Activated naive CD4-positive, alpha-beta T cell treated with anti-CD3 and anti-CD28 coated beads for 36 hours (primary cell): ENCODE data around the gene CRISPLD2. TPM values are rescaled to one million over a fixed set of nuclear protein-coding genes. Genes with fewer than 3 reads are reported as not detected.

Experiments
- CTCF ChIA-PET: fragments of 350-600 bp; sonication (Branson Sonifier 250); formaldehyde crosslinking; loops from one replicate; lab custom pipeline; 2021; ENCODE audit warnings: antibody characterized with exemption; lab: Charles Lee
- DNase-seq: peaks from one replicate; pipeline ENCODE4 v3.0.0-alpha.2; 2020
- H3K27ac Mint-ChIP-seq: one replicate; pipeline ENCODE4 v1.8.0; 2021; ENCODE audit warnings: mild to moderate bottlenecking, mixed read lengths
- H3K27me3 Mint-ChIP-seq: one replicate; pipeline ENCODE4 v1.8.0; 2021; ENCODE audit warnings: low read depth, mixed read lengths
- H3K36me3 Mint-ChIP-seq: one replicate; pipeline ENCODE4 v1.8.0; 2021; ENCODE audit warnings: low read depth, mixed read lengths
- H3K4me1 Mint-ChIP-seq: one replicate; pipeline ENCODE4 v1.8.0; 2021; ENCODE audit warnings: low read depth, mixed read lengths
- H3K4me3 Mint-ChIP-seq: one replicate; pipeline ENCODE4 v1.8.0; 2021; ENCODE audit warnings: mild to moderate bottlenecking, moderate library complexity, mixed read lengths
- H3K9me3 Mint-ChIP-seq: one replicate; pipeline ENCODE4 v1.8.0; 2021; ENCODE audit warnings: mixed read lengths
- intact Hi-C: fragments of 100-400 bp; cut with micrococcal nuclease; formaldehyde crosslinking; loops from one replicate; pipeline ENCODE4 v1.15.1; 2023
- total RNA-seq, 2 experiments: library from RNA; stranded (reverse); gene quantifications; one replicate each; pipeline ENCODE4 v1.2.3, GENCODE V29; 2021

The CRISPLD2 gene
- total RNA-seq, 2 experiments from 2014 or later = 0.14 TPM; not detected in 1

GRCh38 chr16:84787263-84787622 is 32.5 kb upstream of the CRISPLD2 start:
- Mint-ChIP-seq H3K27ac (no peak overlapping the region), H3K4me3 (no peak overlapping the region), H3K36me3 (no peaks in the 10 kb centered on the region), H3K27me3 (no peaks in the 10 kb centered on the region), H3K9me3 (no peaks in the 10 kb centered on the region), H3K4me1 (no peaks in the 10 kb centered on the region)
- CTCF ChIA-PET = no interaction called here
- intact Hi-C loops = no loop called here
- no peak for DNase-seq

DNA sequence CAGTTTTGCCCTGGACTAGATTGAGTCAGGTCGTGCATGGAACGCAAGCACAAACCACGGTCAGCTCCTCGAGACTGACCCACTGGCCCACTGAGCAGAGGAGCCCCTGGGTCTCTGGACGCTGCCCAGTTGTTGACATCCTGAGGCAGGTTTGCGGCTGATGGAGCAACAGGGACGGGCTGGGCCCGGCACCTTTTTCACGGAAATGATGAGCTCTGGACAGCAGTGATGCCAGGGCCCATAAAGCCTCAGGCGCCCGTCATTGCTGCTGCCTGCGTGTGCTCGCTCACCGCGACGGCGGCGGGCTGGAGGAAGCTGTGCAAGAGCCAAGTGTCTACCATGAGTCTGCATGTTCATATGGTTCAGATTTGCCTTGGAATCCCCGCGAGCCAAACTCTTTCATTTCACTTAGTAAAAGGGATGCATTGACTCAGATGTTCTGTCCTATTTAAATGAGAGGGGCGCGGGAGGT is 30.8 kb upstream of the CRISPLD2 start:
- no peaks in the 10 kb centered on the region for H3K36me3 Mint-ChIP-seq
- H3K27ac Mint-ChIP-seq = no peak overlapping the region
- H3K27me3 Mint-ChIP-seq = no peaks in the 10 kb centered on the region
- H3K9me3 Mint-ChIP-seq = no peaks in the 10 kb centered on the region
- no peaks in the 10 kb centered on the region for H3K4me1 Mint-ChIP-seq
- H3K4me3 Mint-ChIP-seq = no peak overlapping the region
- intact Hi-C loops = no loop called here
- CTCF ChIA-PET = no interaction called here
- DNase-seq = no peak

GRCh38 chr16:84789431-84789830 is 30.4 kb upstream of the CRISPLD2 start:
- intact Hi-C loops = no loop called here
- Mint-ChIP-seq H3K9me3 (no peaks in the 10 kb centered on the region), H3K4me3 (no peak overlapping the region), H3K27me3 (no peaks in the 10 kb centered on the region), H3K4me1 (no peaks in the 10 kb centered on the region), H3K36me3 (no peaks in the 10 kb centered on the region), H3K27ac (no peak overlapping the region)
- CTCF ChIA-PET = no interaction called here
- DNase-seq = no peak

GRCh38 chr16:84790301-84790700 is 29.5 kb upstream of the CRISPLD2 start:
- intact Hi-C loops = no loop called here
- CTCF ChIA-PET = interaction anchor here (0.6 kb wide), 1 partner anchor 1169 kb away, joined by 8 read pairs; no protein-coding TSS in a partner anchor
- Mint-ChIP-seq H3K9me3 (no peaks in the 10 kb centered on the region), H3K4me3 (no peak overlapping the region), H3K36me3 (no peaks in the 10 kb centered on the region), H3K27me3 (no peaks in the 10 kb centered on the region), H3K27ac (no peak overlapping the region), H3K4me1 (no peaks in the 10 kb centered on the region)
- DNase-seq = no peak

DNA sequence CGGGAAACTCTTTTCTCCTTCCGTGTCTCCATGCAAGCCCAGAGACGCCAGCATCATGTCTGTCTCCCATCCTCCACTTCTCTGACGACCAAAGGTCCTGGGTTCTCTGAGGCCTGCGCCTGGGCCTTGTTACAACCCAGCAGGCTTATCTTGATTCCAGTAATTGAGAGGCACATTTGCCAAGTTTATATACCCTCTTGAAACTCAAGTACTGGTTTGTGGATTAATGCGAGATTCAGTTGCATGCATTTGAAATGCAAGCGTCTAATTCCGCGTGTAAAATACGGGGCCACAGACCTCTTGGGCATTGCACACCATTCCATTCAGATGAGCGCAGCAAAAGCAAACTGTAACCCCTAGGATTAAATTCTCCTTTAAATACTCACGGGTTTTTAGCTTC is 28.7 kb upstream of the CRISPLD2 start:
- intact Hi-C loops = no loop called here
- no peak for DNase-seq
- Mint-ChIP-seq H3K4me3 (no peak overlapping the region), H3K9me3 (no peaks in the 10 kb centered on the region), H3K27ac (no peak overlapping the region), H3K27me3 (no peaks in the 10 kb centered on the region), H3K4me1 (no peaks in the 10 kb centered on the region), H3K36me3 (no peaks in the 10 kb centered on the region)
- CTCF ChIA-PET = no interaction called here

- H3K27me3 Mint-ChIP-seq = no peaks in the 10 kb centered on the region
- H3K9me3 Mint-ChIP-seq = no peaks in the 10 kb centered on the region
- CTCF ChIA-PET = no interaction called here
- intact Hi-C loops = no loop called here
- H3K27ac Mint-ChIP-seq = no peak overlapping the region
- DNase-seq = no peak
- no peaks in the 10 kb centered on the region for H3K36me3 Mint-ChIP-seq
- H3K4me3 Mint-ChIP-seq = no peak overlapping the region
- H3K4me1 Mint-ChIP-seq = no peaks in the 10 kb centered on the region
These were observed 28.3 kb upstream of the CRISPLD2 start for GRCh38 chr16:84791501-84791900.

DNA sequence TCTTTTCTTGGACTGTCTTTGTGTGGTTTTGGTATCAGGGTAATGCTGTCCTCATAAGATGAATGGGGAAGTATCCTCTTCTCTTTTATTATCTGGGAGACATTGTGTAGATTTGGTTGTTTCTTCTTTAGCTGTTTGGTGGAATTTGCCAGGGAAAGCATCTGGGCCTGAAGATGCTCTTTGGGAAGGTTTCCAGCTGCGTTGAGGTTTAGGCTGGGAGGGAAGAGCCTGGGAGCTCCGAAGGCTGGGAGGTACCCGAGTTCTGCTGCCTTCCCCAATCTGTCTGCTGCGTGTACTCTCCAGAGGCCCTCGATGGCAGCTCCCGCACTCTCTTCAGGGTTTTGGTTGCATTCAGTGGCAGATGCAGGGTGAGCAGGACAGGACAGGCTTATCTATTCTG is 25.6 kb upstream of the CRISPLD2 start:
- H3K4me3 Mint-ChIP-seq = no peak overlapping the region
- H3K27me3 Mint-ChIP-seq = no peaks in the 10 kb centered on the region
- H3K36me3 Mint-ChIP-seq = no peaks in the 10 kb centered on the region
- no peak for DNase-seq
- H3K27ac Mint-ChIP-seq = no peak overlapping the region
- no peaks in the 10 kb centered on the region for H3K4me1 Mint-ChIP-seq
- no peaks in the 10 kb centered on the region for H3K9me3 Mint-ChIP-seq
- intact Hi-C loops = no loop called here
- CTCF ChIA-PET = no interaction called here

GRCh38 chr16:84794626-84795025 is 25.2 kb upstream of the CRISPLD2 start:
- intact Hi-C loops = no loop called here
- H3K4me1 Mint-ChIP-seq = no peaks in the 10 kb centered on the region
- DNase-seq = no peak
- no peaks in the 10 kb centered on the region for H3K36me3 Mint-ChIP-seq
- CTCF ChIA-PET = no interaction called here
- no peak overlapping the region for H3K4me3 Mint-ChIP-seq
- H3K27ac Mint-ChIP-seq = no peak overlapping the region
- H3K27me3 Mint-ChIP-seq = no peaks in the 10 kb centered on the region
- H3K9me3 Mint-ChIP-seq = no peaks in the 10 kb centered on the region

- H3K27ac Mint-ChIP-seq = no peak overlapping the region
- DNase-seq = no peak
- H3K36me3 Mint-ChIP-seq = no peaks in the 10 kb centered on the region
- CTCF ChIA-PET = interaction anchor here (1.1 kb wide), 1 partner anchor 24 kb away, joined by 3 read pairs; the partner anchor contains the start of gene CRISPLD2
- no peaks in the 10 kb centered on the region for H3K9me3 Mint-ChIP-seq
- intact Hi-C loops = no loop called here
- H3K4me3 Mint-ChIP-seq = no peak overlapping the region
- H3K4me1 Mint-ChIP-seq = no peaks in the 10 kb centered on the region
- H3K27me3 Mint-ChIP-seq = no peaks in the 10 kb centered on the region
These were observed 24.3 kb upstream of the CRISPLD2 start for GRCh38 chr16:84795329-84796053.

GRCh38 chr16:84800158-84800978 is 19.4 kb upstream of the CRISPLD2 start:
- H3K4me3 Mint-ChIP-seq = no peak overlapping the region
- no peaks in the 10 kb centered on the region for H3K9me3 Mint-ChIP-seq
- DNase-seq = no peak
- no peak overlapping the region for H3K27ac Mint-ChIP-seq
- no peaks in the 10 kb centered on the region for H3K27me3 Mint-ChIP-seq
- CTCF ChIA-PET = interaction anchor here (0.6 to 1.0 kb wide), 2 partner anchors 170 to 567 kb away, joined by 3 read pairs; no protein-coding TSS in a partner anchor
- intact Hi-C loops = no loop called here
- H3K36me3 Mint-ChIP-seq = no peaks in the 10 kb centered on the region
- no peaks in the 10 kb centered on the region for H3K4me1 Mint-ChIP-seq

DNA sequence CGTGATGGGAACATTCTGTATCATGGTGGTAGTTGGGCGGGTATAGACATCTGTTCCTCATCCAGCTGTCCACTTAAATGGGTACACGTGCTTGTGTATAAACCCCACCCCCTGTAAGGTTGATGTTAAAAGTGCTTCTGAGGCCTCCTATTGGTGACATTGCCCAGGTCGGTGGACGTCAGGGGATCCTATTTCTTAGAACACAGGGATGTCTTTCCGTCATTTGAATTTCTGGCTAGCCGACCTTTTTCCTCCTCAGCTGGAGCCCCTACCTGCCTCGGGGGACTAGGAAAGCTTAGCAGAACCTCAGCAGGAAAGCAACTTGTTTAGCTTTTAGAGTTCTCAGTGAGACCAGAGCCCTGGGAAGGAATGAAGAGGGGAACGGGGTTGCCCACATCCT is 16.6 kb upstream of the CRISPLD2 start:
- Mint-ChIP-seq H3K4me1 (peaks cover 11% of the 10 kb centered on the region), H3K27me3 (peaks cover 4% of the 10 kb centered on the region), H3K36me3 (no peaks in the 10 kb centered on the region), H3K9me3 (no peaks in the 10 kb centered on the region), H3K27ac (no peak overlapping the region), H3K4me3 (no peak overlapping the region)
- intact Hi-C loops = no loop called here
- CTCF ChIA-PET = no interaction called here
- no peak for DNase-seq

DNA sequence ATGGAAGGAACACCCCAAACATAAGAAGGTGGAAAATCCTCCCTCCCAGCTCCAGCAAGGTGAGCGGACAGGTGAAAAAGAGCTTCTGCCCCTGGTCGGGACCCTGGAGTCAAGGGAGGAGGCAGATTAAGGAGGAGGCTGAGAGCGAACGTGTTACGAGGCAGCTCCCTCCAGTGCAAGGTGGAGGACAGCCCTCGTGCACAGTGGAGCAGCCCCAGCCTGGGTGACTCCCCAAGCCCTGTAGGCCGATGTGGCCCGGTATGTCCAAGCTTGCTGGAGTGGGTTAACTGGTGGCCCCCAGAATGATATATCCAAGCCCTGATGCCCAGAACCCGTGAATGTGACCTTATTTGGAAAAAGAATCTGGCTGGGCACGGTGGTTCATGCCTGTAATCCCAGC is 15.5 kb upstream of the CRISPLD2 start:
- CTCF ChIA-PET = no interaction called here

More for the DNA sequence above, 15.5 kb upstream of the CRISPLD2 start:
- intact Hi-C loops = no loop called here
- peaks cover 11% of the 10 kb centered on the region for H3K4me1 Mint-ChIP-seq
- DNase-seq = no peak
- peaks cover 4% of the 10 kb centered on the region for H3K27me3 Mint-ChIP-seq
- H3K36me3 Mint-ChIP-seq = no peaks in the 10 kb centered on the region
- no peak overlapping the region for H3K4me3 Mint-ChIP-seq
- H3K9me3 Mint-ChIP-seq = no peaks in the 10 kb centered on the region
- no peak overlapping the region for H3K27ac Mint-ChIP-seq
